Esophagus squamous epithelium (tissue), 4 donors: ENCODE measurements around the gene ZNF10.

Experiments used
- CTCF ChIP-seq, 6 experiments: fragments of 450-650 bp in 4 of 6; fragments of 200-600 bp in 2 of 6; sonication (generic) in 2 of 6; IDR thresholded peaks; one replicate each; pipeline ENCODE4 v1.5.1; 2016 to 2019; ENCODE audit warnings: antibody characterized with exemption in 6 of 6, mild to moderate bottlenecking in 4 of 6, moderate library complexity in 4 of 6
- POLR2A ChIP-seq, 4 donors: fragments of 450-650 bp; IDR thresholded peaks; one replicate each; pipeline ENCODE4 v1.6.1; 2017; ENCODE audit warnings: antibody characterized with exemption in 4 of 4, mild to moderate bottlenecking in 4 of 4, moderate library complexity in 3 of 4

- TF ChIP-seq CTCF (IDR thresholded peaks at IDR 0.05) (no peak), POLR2A (IDR thresholded peaks at IDR 0.05) (no peak)
Observed at GRCh38 chr12:133190176-133190575, 59.7 kb downstream of the ZNF10 start.
